ENCODE data around the gene PAK2.

GRCh38 chr3:196849180-196849741 lies 109.6 kb downstream of the PAK2 start:
- TF ChIP-seq CTCF (conservative IDR thresholded peaks at IDR 0.05; ENCODE audit: low read depth, low read length) = no peak
- TF ChIP-seq EZH2 (IDR thresholded peaks at IDR 0.05; ENCODE audit: low read length, unreplicated experiment) = no peak
- TF ChIP-seq EZH2phosphoT487 (IDR thresholded peaks at IDR 0.05; ENCODE audit: borderline replicate concordance, low read length) = no peak
